Heart right ventricle (tissue), 16 donors: Measurements from ENCODE around the gene MIF4GD. TPM values are rescaled to one million over a fixed set of nuclear protein-coding genes. Genes with fewer than 3 reads are reported as not detected.

ENCODE experiments used
- ATAC-seq, 8 donors: fragments of 200-7000 bp; cut with Tn5 transposase; one replicate each; pipeline ENCODE4 v1.9.1; 2020; ENCODE audit warnings: mild to moderate bottlenecking in 8 of 8, moderate library complexity in 8 of 8, moderate number of reproducible peaks in 1 of 8
- DNase-seq, 2 donors: peaks; one replicate each; pipeline ENCODE4 v3.0.0-alpha.2; 2020
- H3K27ac ChIP-seq, 10 donors: fragments of 200-600 bp; sonication (generic) in 2 of 10; one replicate each; pipeline versions ENCODE4 v1.5.0 to v1.8.0; 2020 to 2022; ENCODE audit warnings: mild to moderate bottlenecking in 3 of 10
- H3K27me3 ChIP-seq, 7 donors: fragments of 200-600 bp; one replicate each; pipeline ENCODE4 v1.8.0; 2021 to 2022; ENCODE audit warnings: mild to moderate bottlenecking in 2 of 7
- H3K36me3 ChIP-seq, 9 donors: fragments of 200-600 bp; sonication (generic) in 1 of 9; one replicate each; pipeline versions ENCODE4 v1.5.0 to v1.8.0; 2020 to 2022; ENCODE audit warnings: mild to moderate bottlenecking in 2 of 9
- H3K4me1 ChIP-seq, 9 donors: fragments of 200-600 bp; sonication (generic) in 1 of 9; one replicate each; pipeline versions ENCODE4 v1.5.0 to v1.8.0; 2020 to 2022; ENCODE audit warnings: mild to moderate bottlenecking in 4 of 9
- H3K4me3 ChIP-seq, 10 donors: fragments of 200-600 bp; sonication (generic) in 2 of 10; one replicate each; pipeline versions ENCODE4 v1.5.0 to v1.8.0; 2020 to 2022; ENCODE audit warnings: mild to moderate bottlenecking in 7 of 10, moderate library complexity in 2 of 10
- H3K9me3 ChIP-seq, 11 donors: fragments of 200-600 bp in 10 of 11; sonication (generic) in 2 of 11; one replicate each; pipeline versions ENCODE4 v1.5.0 to v1.8.0; 2013 to 2022; ENCODE audit warnings: mild to moderate bottlenecking in 2 of 11, control low read depth in 1 of 11, moderate library complexity in 1 of 11
- CTCF ChIP-seq, 9 donors: fragments of 200-600 bp; sonication (generic) in 2 of 9; IDR thresholded peaks; one replicate each; pipeline versions ENCODE4 v1.5.0 to v1.8.0; 2021 to 2022; ENCODE audit warnings: antibody characterized with exemption in 9 of 9, mild to moderate bottlenecking in 5 of 9, moderate library complexity in 1 of 9
- WGBS, 2 donors: extraction: QIAGEN DNeasy Blood & Tissue Kit; methylation state at CpG; one replicate each; pipeline ENCODE4 v1.1.7; 2013; ENCODE audit warnings: inconsistent platforms in 1 of 2; 5-methylcytosine and 5-hydroxymethylcytosine counted together
- intact Hi-C, 10 donors: fragments of 100-400 bp; cut with DNase I; formaldehyde crosslinking; loops; one replicate each; pipeline versions ENCODE4 v1.11.1 to v1.14.2; 2022
- polyA plus RNA-seq, 2 donors: library from polyadenylated mRNA; stranded (reverse); fragments of 200-250 nt; gene quantifications; one replicate each; pipeline ENCODE4 v1.2.3, GENCODE V29; 2013
- total RNA-seq, 10 donors: library from RNA; stranded (reverse); fragmentation: NEBNext Ultra II Directional in 3 of 10; extraction: Animal tissue kit (Norgen Biotek cat#: 25700) in 3 of 10; gene quantifications; one replicate each; pipeline versions ENCODE4 v1.2.1 to v1.2.4, GENCODE V29; 2021 to 2023
- donor health status: Arrhythmogenic right ventricular cardiomyopathy.
- donor health status: ischemic (EF 13 %, LVEDD 7.1; RV severe dilation, severe dysfunction).
- donor health status: healthy with polysubstance abuse.
- donor health status: DM: no; HTN: yes; CAD: no.
- donor health status: DM: no; HTN: no; CAD: no.
- donor health status: ischemic (EF 25% LVEDD 6.9; RV normal size, moderate dysfunction).
- donor health status: ischemic (EF 25% LVEDD 5.7; RV mildly dilated, moderate dysfunction).
- donor health status: healthy.
- donor health status: DM: yes; HTN: yes; CAD: no.
- donor health status: Ischemic cardiomyopathy.
- donor health status: ischemic (EF 35%, LVEDD 5.7; RV mildly dilated, moderate dysfunction).
- donor health status: nonischemic (EF 11% LVEDD 7.7; RV severe dilation, severe dysfunction).
- donor health status: DM: yes; HTN: yes; CAD: no.
- donor health status: PGD.
- donor health status: ischemic (EF 29% LVEDD 5.4; RV normal size, mild dysfunction).
- donor health status: nonischemic (EF 23%, LVEDD 6.1; RV moderate dilation, normal function).

The MIF4GD gene
- total and polyA plus RNA-seq, 12 donors, result 7.5 to 27.7 (median 15.6) TPM

- peaks cover 0 to 37% (median 20%) of the 10 kb centered on the region in 9 donors for H3K36me3 ChIP-seq
- intact Hi-C loops, result loop anchor here in 4 of 10 donors (2.0 to 5.0 kb wide), 3 partner anchors 19 to 142 kb away; partner anchors contain the start of genes GRB2 (in 1 of the 4) and SLC25A19 (in 1 of the 4)
- TF ChIP-seq CTCF (IDR thresholded peaks at IDR 0.05), result no peak
- peak overlapping the region; percentile 69 to 100 (median 96) for H3K4me3 ChIP-seq
- 21 to 23% methylated on average over 6 of the region's 6 CpGs for WGBS, 2 donors
- no peaks in the 10 kb centered on the region for H3K9me3 ChIP-seq
- H3K27me3 ChIP-seq, result no peaks in the 10 kb centered on the region
- peaks cover 4 to 63% (median 37%) of the 10 kb centered on the region in 9 donors for H3K4me1 ChIP-seq
- H3K27ac ChIP-seq, result peak overlapping the region in 9 of 10 donors; percentile 90 to 99 (median 97)
- peak in 1 of 8 donors; percentile 2 for ATAC-seq
- DNase-seq, result no peak
Observed at GRCh38 chr17:75269844-75270217, 1.2 kb downstream of the MIF4GD start.

GRCh38 chr17:75267411-75268232, 3.4 kb downstream of the MIF4GD start:
- 44 to 56% methylated on average over 14 of the region's 14 CpGs for WGBS, 2 donors
- ATAC-seq, result no peak

GRCh38 chr17:75267153-75267410, 3.9 kb downstream of the MIF4GD start:
- H3K27ac ChIP-seq, result peak overlapping the region in 1 of 10 donors; percentile 31
- WGBS, 2 donors, result 46 to 47% methylated on average over 2 of the region's 2 CpGs
- no peak for TF ChIP-seq CTCF (IDR thresholded peaks at IDR 0.05)
- ATAC-seq (no peak), DNase-seq (no peak)
- H3K4me3 ChIP-seq, result no peak overlapping the region
- H3K9me3 ChIP-seq, result no peaks in the 10 kb centered on the region
- peaks cover 0 to 53% (median 35%) of the 10 kb centered on the region in 9 donors for H3K36me3 ChIP-seq
- no peaks in the 10 kb centered on the region for H3K27me3 ChIP-seq
- intact Hi-C loops, result no loop called here
- H3K4me1 ChIP-seq, result peaks cover 4 to 63% (median 34%) of the 10 kb centered on the region in 9 donors

More at GRCh38 chr17:75267411-75268232, 3.4 kb downstream of the MIF4GD start:
- H3K36me3 ChIP-seq, result peaks cover 0 to 53% (median 35%) of the 10 kb centered on the region in 9 donors
- peaks cover 4 to 63% (median 35%) of the 10 kb centered on the region in 9 donors for H3K4me1 ChIP-seq
- DNase-seq, result no peak
- peak overlapping the region in 1 of 10 donors; percentile 31 for H3K27ac ChIP-seq
- intact Hi-C loops, result no loop called here
- H3K27me3 ChIP-seq, result no peaks in the 10 kb centered on the region
- no peak for TF ChIP-seq CTCF (IDR thresholded peaks at IDR 0.05)
- no peak overlapping the region for H3K4me3 ChIP-seq
- no peaks in the 10 kb centered on the region for H3K9me3 ChIP-seq

- ATAC-seq (no peak), DNase-seq (no peak)
- Histone ChIP-seq H3K4me3 (no peak overlapping the region), H3K36me3 (peaks cover 0 to 53% (median 35%) of the 10 kb centered on the region in 9 donors), H3K9me3 (no peaks in the 10 kb centered on the region), H3K27me3 (no peaks in the 10 kb centered on the region), H3K27ac (peak overlapping the region in 1 of 10 donors; percentile 26), H3K4me1 (peaks cover 4 to 57% (median 29%) of the 10 kb centered on the region in 9 donors)
- TF ChIP-seq CTCF (IDR thresholded peaks at IDR 0.05), result no peak
- WGBS, 2 donors, result 86 to 87% methylated on average over 13 of the region's 13 CpGs
- intact Hi-C loops, result no loop called here
Observed at GRCh38 chr17:75266316-75267152, 4.5 kb downstream of the MIF4GD start.
